Esophagus mucosa (tissue), 1 donor: ENCODE measurements around the gene AP1G2. TPM values are rescaled to one million over a fixed set of nuclear protein-coding genes. Genes with fewer than 3 reads are reported as not detected.

Experiments used
- ATAC-seq: fragments of 200-7000 bp; cut with Tn5 transposase; one replicate; pipeline ENCODE4 v1.9.1; 2020
- total RNA-seq: library from RNA; stranded (reverse); gene quantifications from one replicate; pipeline ENCODE4 v1.2.4, GENCODE V29; 2023
- donor health status: DM: yes; HTN: yes; CAD: no.

AP1G2 gene
- total RNA-seq, 1 donor from 2014 or later: 81.3 TPM

- ATAC-seq: peak; percentile 60
These were observed 2.0 kb upstream of the AP1G2 start for GRCh38 chr14:23569443-23570151.

DNA sequence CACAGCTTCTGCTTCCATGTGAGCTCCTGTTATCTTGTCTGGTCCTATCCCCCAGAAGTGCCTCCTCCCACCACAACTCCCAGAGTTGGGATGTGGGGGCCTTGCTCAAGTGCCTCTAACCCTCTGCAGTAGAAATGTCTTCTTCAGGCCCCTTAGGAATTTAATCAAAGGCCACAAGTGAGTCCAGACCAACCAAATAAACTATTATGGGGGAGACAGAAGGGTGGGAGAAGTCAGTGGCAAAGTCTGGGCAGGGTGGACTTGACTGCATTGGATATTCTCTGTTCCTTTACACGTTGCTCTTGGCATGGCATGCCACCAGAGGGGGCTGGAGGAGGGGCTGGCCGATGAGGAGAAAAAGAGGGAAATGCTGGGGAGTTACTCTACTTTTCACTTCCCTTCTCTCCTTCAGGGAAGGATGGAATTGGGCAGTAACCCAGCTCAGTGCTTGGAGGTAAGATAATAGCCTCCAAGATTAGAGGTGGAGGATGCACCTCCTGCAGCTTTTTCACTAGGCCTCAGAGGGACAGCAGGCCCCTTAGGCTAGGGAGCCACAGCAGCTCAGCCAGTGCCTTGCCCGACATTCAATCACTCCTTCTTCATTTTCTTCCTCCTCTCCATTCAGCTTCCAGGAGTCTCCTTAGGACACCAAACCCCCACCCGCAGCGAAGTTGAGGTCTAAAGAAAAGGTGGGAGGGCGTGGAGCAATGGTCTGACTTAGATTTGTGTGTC is 1.2 kb upstream of the AP1G2 start:
- ATAC-seq: no peak

- ATAC-seq: no peak
These were observed 519 bp upstream of the AP1G2 start for GRCh38 chr14:23568021-23568599.

- peak; percentile 8 for ATAC-seq
These were observed 809 bp downstream of the AP1G2 start for GRCh38 chr14:23566778-23567185.

- peak; percentile 1 for ATAC-seq
These were observed 1.3 kb downstream of the AP1G2 start for GRCh38 chr14:23566112-23566777.

GRCh38 chr14:23565626-23566025 is 2.0 kb downstream of the AP1G2 start:
- ATAC-seq: no peak

- ATAC-seq: no peak
These were observed 2.7 kb downstream of the AP1G2 start for GRCh38 chr14:23564876-23565275.

DNA sequence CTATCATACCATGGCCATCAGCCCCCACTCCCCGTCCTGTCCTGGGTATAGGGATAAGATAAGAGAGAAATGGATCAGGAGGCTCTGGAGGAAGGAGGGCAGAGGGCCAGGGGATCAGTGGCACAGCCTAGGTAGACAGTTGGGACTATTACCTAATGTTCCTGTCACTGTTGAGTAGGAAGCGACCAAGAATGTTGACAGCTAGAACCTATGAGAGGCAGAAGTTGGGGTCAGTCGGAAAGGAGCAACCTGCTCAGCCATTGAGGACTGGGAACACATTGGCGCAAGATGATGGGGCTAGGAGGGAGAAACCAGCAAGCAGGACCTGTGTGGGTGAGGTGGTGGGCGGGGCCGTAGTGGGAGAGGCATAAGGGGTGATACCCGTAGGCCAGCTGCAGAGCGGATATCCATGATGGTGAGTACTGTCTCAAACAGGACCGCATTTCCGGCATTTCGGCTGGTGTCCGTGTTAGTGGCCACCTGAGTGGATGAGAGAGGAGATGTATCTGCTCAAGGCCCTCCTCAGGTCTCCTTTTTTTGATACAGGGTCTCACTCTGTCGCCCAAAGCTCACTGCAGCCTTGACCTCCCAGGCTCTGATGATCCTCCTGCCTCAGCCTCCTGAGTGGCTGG is 3.3 kb downstream of the AP1G2 start:
- ATAC-seq: no peak

DNA sequence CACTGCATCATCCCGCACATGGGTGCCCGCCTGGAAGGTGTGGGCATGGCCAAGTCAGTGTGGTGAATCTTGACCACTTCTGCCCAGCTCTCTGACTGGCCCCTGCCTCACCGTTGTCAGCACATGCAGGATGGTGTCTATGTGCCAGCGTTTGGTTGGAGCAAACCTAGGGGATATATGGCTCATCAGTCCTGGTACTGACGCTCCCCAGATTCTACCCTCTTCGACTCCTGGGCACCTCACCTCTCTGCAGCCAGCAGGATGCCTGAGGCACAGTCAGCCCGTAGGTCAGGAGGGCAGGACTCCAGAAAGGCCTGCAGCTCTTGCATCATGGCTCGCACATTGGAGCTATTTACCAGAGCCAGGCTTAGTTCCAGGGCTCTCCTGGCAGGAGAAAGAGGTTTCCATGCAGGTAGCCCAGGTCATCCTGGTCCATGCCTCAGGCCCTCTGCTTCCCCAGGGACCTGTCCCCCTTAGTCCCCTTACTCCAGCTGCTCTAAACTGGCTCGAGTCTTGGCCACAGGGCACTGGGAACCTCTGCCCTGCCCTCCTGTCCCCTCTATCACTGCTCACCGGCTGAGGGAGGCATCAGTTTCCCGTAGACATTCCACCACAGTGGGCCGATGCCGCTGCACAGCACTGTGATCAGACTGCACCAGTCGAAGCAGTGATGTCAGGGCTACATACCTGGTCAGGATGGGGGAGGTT is 4.0 kb downstream of the AP1G2 start:
- ATAC-seq: no peak

GRCh38 chr14:23562822-23563472 is 4.6 kb downstream of the AP1G2 start:
- ATAC-seq: no peak

GRCh38 chr14:23561873-23562821 is 5.4 kb downstream of the AP1G2 start:
- no peak for ATAC-seq

GRCh38 chr14:23561259-23561658 is 6.3 kb downstream of the AP1G2 start:
- no peak for ATAC-seq

DNA sequence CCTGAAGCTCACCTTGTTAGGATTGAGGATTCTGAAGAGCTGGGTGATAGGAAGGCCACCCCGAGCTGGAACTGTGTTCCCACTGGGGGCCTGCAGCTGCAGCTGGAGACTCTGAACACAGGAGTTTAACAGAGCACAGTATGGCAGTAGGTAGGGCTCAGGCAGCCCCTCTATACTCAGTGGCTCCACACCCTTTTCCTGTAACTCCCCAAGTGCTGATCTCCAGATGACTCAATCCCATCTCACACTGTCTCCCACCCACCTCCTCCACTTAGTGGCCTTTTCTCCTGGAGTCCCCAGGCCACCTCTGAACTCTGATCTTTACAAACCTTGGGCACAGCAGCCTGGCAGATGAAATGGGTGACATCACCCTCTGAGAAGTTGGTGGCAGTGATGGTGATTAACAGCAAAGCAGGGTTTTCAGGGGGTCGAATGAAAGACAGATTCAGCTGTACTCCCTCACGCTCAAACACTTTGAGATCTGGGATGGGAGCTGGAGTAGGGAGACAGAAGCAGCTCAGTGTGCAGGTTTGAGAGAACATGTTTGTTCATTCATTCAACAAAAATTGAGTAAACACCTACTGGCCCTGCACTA is 7.6 kb downstream of the AP1G2 start:
- no peak for ATAC-seq

DNA sequence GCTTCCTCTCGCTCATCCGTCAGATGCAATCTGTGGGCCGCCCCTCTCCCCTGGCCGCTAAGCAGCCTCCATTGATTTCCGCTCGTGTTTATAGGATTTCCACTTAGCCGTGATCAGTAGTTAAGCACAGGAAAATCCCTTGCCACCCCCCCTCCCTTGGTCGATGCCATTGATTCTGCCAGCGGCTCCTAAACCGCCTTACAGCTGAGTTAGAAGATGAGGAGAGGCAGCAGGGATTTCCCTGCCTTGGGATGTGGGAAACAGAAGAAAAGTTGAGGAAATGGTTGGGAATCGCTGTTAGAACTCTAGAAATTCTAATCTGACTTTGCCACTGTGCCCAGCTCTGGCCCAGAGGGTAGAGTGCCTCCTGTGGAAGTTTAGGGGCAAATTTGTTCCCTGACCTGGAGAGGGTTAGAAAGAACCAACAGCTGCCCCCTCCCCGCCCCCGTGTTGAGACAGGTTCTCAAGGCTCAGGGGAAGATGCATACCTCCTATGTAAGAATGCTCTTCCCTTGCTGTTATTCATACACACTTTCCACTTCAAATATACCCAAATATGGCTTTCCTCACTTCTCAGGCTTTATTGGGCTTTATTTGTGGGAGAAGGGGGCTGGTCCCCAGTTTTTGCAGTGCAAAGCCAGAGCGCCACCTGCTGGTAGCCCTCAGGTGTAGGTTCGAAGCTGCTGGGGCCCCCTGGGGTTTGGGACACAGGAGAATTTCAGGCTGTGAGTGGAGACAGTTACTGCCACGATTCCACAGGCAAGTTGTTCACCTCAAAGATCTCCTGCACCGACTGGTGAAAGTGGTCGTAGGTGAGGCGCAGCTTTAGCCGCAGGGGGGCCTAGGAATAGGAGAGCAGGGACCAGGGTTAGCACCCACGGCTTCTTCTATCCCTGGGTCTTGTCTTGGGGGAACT is 8.3 kb downstream of the AP1G2 start:
- no peak for ATAC-seq

DNA sequence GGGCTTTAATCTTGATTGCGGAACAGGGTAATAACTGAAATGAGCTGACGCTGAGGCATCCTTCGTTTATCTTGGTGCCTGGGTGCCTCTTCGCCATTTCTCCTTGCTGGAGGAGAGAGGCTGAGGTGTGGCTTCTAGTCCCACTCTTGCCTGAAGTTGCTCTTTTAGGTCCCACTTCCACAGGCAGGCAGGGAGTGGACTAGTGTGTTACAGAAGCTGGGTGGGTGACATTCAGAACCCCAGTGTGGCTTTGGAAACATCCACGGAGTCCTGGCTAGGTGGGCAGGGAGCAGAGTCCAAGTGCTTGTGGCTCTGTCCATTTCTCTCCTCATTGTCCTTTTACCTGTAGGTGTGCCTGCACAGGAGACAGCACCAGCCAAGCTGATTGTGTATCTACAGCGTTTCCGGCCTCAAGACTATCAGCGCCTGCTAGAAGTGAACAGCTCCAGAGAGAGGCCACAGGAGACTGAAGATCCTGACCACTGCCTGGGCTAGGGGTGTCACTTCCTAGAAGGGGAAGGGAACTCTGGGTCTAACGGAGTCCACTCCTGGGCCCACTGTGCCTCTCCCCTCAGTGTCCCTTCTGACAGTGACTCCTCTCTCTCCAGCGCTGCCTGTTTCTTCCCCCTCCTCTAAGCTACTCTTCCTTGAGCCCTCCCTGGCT is 9.1 kb downstream of the AP1G2 start:
- no peak for ATAC-seq

DNA sequence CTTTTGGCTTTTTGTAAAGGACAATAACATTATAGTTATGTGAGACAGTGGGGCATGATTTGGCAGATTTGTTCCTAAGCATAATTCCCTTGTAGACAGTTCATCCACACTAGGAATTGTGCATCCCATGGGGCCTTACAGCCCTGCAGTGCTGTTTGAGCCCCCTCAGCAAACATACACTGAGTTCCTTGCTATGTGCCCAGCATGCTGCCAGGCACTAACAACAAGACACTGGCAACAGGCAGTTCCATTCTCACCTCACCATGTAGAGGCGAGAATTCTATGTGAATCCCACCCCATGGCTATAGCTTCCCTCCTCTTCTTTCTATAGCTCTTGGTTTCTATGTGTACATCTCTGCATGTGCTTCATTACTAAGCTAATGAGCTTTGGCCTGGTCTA is 9.6 kb downstream of the AP1G2 start:
- no peak for ATAC-seq

GRCh38 chr14:23557521-23557920 is 10.1 kb downstream of the AP1G2 start:
- ATAC-seq: no peak
